GM21786 (cell line): ENCODE results near the gene RELN.

Experiments used
- ATAC-seq: cut with Tn5 transposase; IDR thresholded peaks from one replicate; pipeline ENCODE4 v1.9.1; 2021; ENCODE audit not compliant: unreplicated experiment

RELN gene

GRCh38 chr7:103991406-103991805 lies 1.9 kb upstream of the RELN start:
- no peak for ATAC-seq

GRCh38 chr7:103990991-103991390 lies 1.5 kb upstream of the RELN start:
- no peak for ATAC-seq

- no peak for ATAC-seq
These were observed 618 bp upstream of the RELN start for GRCh38 chr7:103989785-103990767.

- ATAC-seq: no peak
These were observed 824 bp downstream of the RELN start for GRCh38 chr7:103988468-103989199.

- no peak for ATAC-seq
These were observed 2.0 kb downstream of the RELN start for GRCh38 chr7:103987451-103987850.

- ATAC-seq: no peak
These were observed 3.8 kb downstream of the RELN start for GRCh38 chr7:103985565-103986126.

- no peak for ATAC-seq
These were observed 5.4 kb downstream of the RELN start for GRCh38 chr7:103984050-103984449.

- no peak for ATAC-seq
These were observed 6.1 kb downstream of the RELN start for GRCh38 chr7:103983201-103983977.

- ATAC-seq: no peak
These were observed 8.4 kb downstream of the RELN start for GRCh38 chr7:103981003-103981423.

- no peak for ATAC-seq
These were observed 16.6 kb downstream of the RELN start for GRCh38 chr7:103972779-103973434.

GRCh38 chr7:103967401-103967800 lies 22.1 kb downstream of the RELN start:
- ATAC-seq: no peak

GRCh38 chr7:103966593-103967277 lies 22.7 kb downstream of the RELN start:
- ATAC-seq: no peak

GRCh38 chr7:103964269-103964668 lies 25.2 kb downstream of the RELN start:
- ATAC-seq: no peak

GRCh38 chr7:103962070-103962469 lies 27.4 kb downstream of the RELN start:
- ATAC-seq: no peak

- ATAC-seq: no peak
These were observed 31.1 kb downstream of the RELN start for GRCh38 chr7:103958284-103958818.

GRCh38 chr7:103955985-103956384 lies 33.5 kb downstream of the RELN start:
- no peak for ATAC-seq

GRCh38 chr7:103952408-103952807 lies 37.0 kb downstream of the RELN start:
- no peak for ATAC-seq

GRCh38 chr7:103951311-103951710 lies 38.1 kb downstream of the RELN start:
- ATAC-seq: no peak

GRCh38 chr7:103949374-103949773 lies 40.1 kb downstream of the RELN start:
- ATAC-seq: no peak
